ENCODE results near the gene FBXW2. TPM values are rescaled to one million over a fixed set of nuclear protein-coding genes. Genes with fewer than 3 reads are reported as not detected.

The FBXW2 gene
- total and polyA plus RNA-seq, 4 donors, result 34.7 to 50.0 (median 48.0) TPM

Other genes starting within 250 kb of the FBXW2 start
- 10 to 100 TPM; 36.5 to 50.1 TPM for gene CDK5RAP2, start 213.2 kb downstream of the FBXW2 start, total RNA-seq
- gene CDK5RAP2, start 213.2 kb downstream of the FBXW2 start, polyA plus RNA-seq (ENCODE audit: insufficient read length in 2 of 2), result 10 to 100 TPM; 44.6 to 60.4 TPM
- 10 to 100 TPM; 29.0 to 61.0 TPM for gene MEGF9, start 78.9 kb downstream of the FBXW2 start, total RNA-seq
- 10 to 100 TPM; 40.0 to 45.6 TPM for gene MEGF9, start 78.9 kb downstream of the FBXW2 start, polyA plus RNA-seq (ENCODE audit: insufficient read length in 2 of 2)
- 10 to 100 TPM; 21.0 to 32.0 TPM for gene PSMD5, start 49.5 kb upstream of the FBXW2 start, total RNA-seq
- gene PSMD5, start 49.5 kb upstream of the FBXW2 start, polyA plus RNA-seq (ENCODE audit: insufficient read length in 2 of 2), result 10 to 100 TPM; 24.7 to 25.0 TPM
- gene PHF19, start 83.8 kb upstream of the FBXW2 start, total RNA-seq, result 10 to 100 TPM; 13.6 to 27.5 TPM
- 10 to 100 TPM; 35.7 to 42.6 TPM for gene PHF19, start 83.8 kb upstream of the FBXW2 start, polyA plus RNA-seq (ENCODE audit: insufficient read length in 2 of 2)
- gene TRAF1, start 133.4 kb upstream of the FBXW2 start, total RNA-seq, result 1 to 10 TPM; 3.5 to 5.4 TPM
- 1 to 10 TPM; 5.5 to 6.8 TPM for gene TRAF1, start 133.4 kb upstream of the FBXW2 start, polyA plus RNA-seq (ENCODE audit: insufficient read length in 2 of 2)

All from spinal cord (tissue), 4 donors.